ENCODE results near the gene RBBP6.

Gene RBBP6

DNA sequence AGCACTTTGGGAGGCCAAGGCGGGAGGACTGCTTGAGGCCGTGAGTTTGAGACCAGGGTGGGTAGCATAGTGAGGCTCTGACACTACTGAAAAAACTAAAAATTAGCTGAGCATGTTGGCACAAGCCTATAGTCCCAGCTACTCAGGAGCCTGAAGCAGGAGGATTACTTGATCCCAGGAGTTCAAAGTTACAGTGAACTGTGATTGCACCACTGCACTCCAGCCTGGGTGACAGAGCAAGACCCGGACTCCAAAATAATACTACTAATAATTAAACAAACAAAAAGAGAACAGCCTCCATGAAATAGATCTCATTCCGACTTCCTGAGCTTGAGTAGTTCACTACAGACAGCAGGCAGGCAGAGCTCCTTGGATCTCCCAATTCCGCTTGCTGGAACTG, 2.7 kb upstream of the RBBP6 start:
- H3K4me3 ChIP-seq (ENCODE audit: low read depth, low read length) = no peak overlapping the region
- TF ChIP-seq, protein P1, sequence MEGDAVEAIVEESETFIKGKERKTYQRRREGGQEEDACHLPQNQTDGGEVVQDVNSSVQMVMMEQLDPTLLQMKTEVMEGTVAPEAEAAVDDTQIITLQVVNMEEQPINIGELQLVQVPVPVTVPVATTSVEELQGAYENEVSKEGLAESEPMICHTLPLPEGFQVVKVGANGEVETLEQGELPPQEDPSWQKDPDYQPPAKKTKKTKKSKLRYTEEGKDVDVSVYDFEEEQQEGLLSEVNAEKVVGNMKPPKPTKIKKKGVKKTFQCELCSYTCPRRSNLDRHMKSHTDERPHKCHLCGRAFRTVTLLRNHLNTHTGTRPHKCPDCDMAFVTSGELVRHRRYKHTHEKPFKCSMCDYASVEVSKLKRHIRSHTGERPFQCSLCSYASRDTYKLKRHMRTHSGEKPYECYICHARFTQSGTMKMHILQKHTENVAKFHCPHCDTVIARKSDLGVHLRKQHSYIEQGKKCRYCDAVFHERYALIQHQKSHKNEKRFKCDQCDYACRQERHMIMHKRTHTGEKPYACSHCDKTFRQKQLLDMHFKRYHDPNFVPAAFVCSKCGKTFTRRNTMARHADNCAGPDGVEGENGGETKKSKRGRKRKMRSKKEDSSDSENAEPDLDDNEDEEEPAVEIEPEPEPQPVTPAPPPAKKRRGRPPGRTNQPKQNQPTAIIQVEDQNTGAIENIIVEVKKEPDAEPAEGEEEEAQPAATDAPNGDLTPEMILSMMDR (IDR thresholded peaks at IDR 0.05; ENCODE audit: borderline replicate concordance, insufficient read depth, low read depth, low read length) = no peak

DNA sequence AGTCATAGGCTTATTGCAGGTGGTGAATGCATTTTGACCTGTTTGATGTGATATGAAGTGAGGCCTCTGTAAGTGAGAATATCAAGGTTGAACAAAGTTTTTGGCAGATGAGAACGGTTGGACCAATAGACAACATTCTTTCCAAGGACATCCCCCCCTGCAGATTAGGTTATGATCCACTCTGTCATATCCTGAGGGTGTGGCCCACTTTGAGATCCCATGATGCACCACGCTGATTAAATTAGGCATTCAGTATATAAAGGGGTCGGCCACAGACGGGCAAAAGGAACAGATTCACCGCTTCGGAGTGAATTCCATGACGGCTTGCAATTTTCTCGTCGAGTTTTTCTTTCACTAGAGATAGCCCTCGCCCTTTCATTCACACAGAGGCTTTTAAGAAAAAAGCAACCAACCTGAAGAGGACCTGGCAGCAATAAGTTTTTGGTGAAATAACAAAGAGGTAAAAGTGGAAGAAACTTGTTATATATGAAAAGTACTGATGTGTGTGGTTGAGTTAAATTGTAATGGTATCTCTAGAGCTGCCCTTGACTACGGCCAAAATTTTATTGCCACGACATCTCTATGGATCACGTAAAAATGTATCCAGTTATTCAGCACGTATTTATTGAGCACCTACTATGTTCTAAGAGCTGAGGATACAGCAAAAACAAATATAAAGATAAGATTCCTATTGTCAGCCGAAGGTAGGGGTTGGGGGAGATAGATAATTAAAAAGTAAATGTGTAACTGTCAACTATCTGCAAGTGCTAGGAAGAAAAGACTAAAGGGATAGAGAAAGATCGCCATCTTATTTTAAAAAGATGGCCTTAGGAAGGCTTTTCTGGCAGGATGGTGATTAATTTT, 1.7 kb upstream of the RBBP6 start:
- TF ChIP-seq, protein P1 (IDR thresholded peaks at IDR 0.05; ENCODE audit: borderline replicate concordance, insufficient read depth, low read depth, low read length) = no peak
- H3K4me3 ChIP-seq (ENCODE audit: low read depth, low read length) = no peak overlapping the region

DNA sequence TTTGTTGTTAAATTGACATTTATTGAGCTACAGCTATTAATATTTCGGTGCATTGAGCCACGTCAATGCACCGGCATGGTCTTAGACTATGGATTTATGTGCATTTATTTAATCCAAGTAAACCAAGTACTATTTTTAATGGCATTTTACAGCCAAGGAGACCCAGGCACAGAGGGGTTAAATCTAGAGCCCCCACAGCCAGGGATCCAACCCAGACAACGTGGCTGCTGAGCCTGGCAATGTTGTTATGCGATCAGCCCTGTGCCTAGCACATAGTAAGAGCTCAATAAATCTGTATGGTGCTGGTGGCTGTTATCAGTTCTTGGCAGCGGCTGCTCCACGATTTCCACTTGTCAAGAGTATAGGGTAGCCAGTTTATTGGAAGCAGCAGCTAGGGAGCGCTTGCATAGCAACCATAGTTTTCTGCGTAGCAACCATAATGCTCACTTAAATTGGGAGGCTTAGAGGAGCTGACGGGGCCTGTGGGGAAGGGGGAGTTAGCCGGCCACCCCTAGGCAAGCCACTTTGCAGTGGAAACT, 541 bp upstream of the RBBP6 start:
- peak overlapping the region; percentile 88 for H3K4me3 ChIP-seq (ENCODE audit: low read depth, low read length)
- TF ChIP-seq, protein P1 (IDR thresholded peaks at IDR 0.05; ENCODE audit: borderline replicate concordance, insufficient read depth, low read depth, low read length) = no peak

DNA sequence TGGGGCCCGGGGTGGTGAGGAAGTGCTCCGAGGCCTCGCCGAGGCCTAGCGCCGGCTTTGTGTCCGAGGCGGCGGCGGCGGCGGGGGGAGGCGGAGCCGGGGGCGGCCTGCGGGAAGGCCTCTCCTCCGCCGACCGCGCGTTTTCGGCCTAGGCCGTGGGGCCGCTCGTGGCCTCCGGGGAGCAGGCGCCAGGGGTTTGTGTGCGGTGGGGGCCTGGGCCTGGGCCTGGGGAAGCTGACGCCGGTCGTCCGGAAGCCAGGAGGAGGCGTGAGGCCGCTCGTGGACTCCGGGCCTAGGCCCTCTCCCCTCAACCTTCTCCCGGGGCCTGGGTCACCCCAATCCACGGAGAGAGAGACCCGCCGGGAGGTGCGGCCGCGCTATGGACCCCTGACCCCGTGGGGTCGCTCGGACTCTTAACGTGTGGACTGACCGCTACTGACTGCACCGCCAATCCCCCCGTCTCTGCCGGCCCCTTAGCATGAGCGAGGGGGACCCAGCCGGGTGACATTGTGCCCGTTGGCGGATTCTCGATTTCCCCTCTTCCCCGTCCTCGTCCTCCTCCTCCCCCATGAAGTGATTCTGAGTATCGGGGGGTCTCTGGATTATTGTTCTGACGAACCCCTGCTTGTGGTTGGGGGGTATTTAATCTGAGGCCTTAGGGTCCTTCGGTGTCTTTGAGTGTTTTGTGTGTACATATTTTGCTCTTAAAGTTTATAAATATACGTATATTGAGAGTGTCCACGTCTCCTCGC, 660 bp downstream of the RBBP6 start:
- TF ChIP-seq, protein P1 (IDR thresholded peaks at IDR 0.05; ENCODE audit: borderline replicate concordance, insufficient read depth, low read depth, low read length) = no peak
- peak overlapping the region; percentile 88 for H3K4me3 ChIP-seq (ENCODE audit: low read depth, low read length)

DNA sequence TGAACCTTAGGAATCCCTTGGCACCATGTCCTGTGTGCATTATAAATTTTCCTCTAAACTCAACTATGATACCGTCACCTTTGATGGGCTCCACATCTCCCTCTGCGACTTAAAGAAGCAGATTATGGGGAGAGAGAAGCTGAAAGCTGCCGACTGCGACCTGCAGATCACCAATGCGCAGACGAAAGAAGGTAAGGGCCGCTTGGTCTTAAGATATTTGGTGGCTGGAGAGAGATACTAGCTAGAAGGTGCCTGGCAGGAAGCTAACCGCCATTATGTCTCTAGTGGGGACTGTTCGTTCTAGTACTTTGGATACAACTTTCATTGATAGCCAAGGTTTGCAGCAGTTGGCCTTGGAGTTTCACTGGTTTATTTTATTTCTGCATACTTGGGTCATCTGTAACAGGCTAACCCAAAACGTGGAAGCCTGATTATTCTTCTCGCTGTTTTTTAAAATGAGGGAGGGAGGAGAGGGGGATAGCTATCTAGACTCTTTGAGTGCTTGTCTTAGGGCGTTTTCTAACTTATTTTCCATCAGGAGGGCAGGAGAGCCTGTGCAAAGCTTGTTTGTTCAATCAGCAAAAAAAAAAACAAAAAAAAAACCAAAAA, 1.3 kb downstream of the RBBP6 start:
- TF ChIP-seq, protein P1 (IDR thresholded peaks at IDR 0.05; ENCODE audit: borderline replicate concordance, insufficient read depth, low read depth, low read length) = no peak

DNA sequence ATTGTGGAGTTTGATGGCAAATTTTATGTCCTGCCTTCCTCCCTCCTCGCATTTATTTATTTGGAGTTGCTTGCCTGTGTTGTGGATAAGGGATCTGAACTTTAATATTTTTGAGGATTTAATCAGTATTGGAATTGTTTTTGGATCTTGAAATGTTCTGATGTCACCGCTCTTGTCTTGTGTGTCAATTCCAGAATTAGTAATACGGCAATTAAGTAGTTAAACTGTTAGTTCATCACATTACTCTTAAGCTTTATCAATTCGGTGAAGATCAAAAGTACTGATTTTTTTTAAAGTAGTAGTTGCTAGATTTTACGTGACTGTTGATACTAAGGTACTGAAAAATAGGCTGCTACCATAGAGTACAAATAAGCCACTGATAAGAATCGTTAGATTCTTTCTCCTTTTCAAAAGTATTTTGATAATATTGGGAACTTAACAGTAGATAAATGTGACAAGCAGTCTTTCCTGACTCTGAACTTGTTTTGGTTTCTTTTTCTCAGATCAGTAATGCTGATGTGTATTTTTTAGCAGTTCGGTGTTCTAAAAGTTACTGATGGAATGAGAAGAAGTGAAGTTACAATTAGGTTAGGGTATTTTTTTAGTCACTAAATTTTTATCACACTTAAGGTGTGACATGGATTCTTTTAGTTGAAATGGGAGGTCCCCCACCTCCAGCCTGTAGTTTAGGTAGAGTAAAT, 2.0 kb downstream of the RBBP6 start:
- TF ChIP-seq, protein P1 (IDR thresholded peaks at IDR 0.05; ENCODE audit: borderline replicate concordance, insufficient read depth, low read depth, low read length) = no peak
- H3K4me3 ChIP-seq (ENCODE audit: low read depth, low read length) = peak overlapping the region; percentile 88

More for the DNA sequence above, 1.3 kb downstream of the RBBP6 start:
- H3K4me3 ChIP-seq (ENCODE audit: low read depth, low read length) = peak overlapping the region; percentile 88

All from GM12875 (cell line).